Cardiac fibroblast (primary cell): ENCODE measurements around the gene GET4.
"Not testable (repeated sequence)": the region's sequence is repeated elsewhere in the genome, so short reads cannot be mapped to it uniquely, and the experiment has no call there.

ENCODE experiments used
- DNase-seq, 2 donors: peaks; one replicate each; pipeline versions ENCODE4 v3.0.0 to v3.0.0-alpha.2; 2010; ENCODE audit warnings: low read depth in 2 of 2
- H3K4me3 ChIP-seq, 2 donors: replicated peaks in 1 of 2; 1 replicate in 1 of 2; 2 replicates in 1 of 2; pipeline ENCODE4 v1.5.1; 2011; ENCODE audit warnings: low read depth in 2 of 2, low read length in 2 of 2, mild to moderate bottlenecking in 2 of 2, moderate library complexity in 1 of 2
- TF ChIP-seq, protein P1 (sequence below): IDR thresholded peaks from one replicate; pipeline ENCODE4 v1.5.1; 2011; ENCODE audit warnings: low read depth, mild to moderate bottlenecking, low read length, inconsistent platforms

The GET4 gene

DNA sequence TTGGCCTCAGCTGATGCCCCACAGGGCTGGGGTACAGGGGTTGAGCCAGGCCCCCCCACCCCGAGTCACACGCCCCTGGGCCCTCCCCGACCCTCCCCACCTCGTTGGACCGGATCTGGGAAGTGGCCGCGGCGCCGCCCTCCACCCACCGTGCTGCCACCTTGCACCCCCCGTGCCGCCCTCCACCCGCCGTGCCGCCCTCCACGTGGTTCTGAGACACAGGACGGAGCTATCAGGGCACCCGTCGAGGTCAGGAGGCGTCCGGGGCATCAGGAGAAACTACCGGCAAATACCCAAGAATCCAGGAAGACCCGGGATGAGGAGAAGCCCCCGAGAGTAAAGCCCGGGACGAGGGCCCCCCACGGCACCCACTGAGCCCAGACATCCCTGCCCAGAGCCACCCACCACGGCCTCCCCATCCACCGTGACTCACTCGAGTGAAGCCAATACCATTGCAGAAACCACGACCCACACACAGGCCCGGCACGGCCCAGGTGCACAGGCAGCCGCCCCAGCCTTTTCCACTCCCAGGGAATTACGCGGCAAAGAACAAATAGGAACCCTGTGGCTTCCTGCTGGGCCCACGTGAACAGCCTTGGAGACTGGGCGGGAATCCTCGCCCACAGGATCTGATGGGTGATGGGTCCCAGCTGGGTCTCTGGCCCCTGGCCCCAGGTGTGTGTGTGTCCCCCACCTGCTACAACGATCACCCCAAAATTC, 44.2 kb downstream of the GET4 start:
- DNase-seq: no peak

DNA sequence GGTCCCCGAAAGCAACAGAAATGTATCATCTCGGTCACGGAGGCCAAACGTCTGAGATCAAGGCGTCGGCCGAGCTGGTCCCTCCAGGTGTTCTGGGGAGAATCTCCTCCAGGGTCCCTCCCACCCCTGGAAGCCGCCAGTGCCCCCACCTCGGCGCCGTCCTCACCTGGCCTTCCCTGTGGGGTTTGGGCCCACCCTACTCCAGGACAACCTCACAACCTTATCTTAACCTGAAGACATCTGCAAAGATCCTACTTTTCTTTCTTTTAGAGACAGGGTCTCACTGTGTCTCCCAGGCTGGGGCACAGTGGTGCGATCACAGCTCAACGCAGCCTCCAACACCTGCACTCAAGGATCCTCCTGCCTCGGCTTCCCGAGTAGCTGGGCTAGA, 44.7 kb downstream of the GET4 start:
- TF ChIP-seq, protein P1, sequence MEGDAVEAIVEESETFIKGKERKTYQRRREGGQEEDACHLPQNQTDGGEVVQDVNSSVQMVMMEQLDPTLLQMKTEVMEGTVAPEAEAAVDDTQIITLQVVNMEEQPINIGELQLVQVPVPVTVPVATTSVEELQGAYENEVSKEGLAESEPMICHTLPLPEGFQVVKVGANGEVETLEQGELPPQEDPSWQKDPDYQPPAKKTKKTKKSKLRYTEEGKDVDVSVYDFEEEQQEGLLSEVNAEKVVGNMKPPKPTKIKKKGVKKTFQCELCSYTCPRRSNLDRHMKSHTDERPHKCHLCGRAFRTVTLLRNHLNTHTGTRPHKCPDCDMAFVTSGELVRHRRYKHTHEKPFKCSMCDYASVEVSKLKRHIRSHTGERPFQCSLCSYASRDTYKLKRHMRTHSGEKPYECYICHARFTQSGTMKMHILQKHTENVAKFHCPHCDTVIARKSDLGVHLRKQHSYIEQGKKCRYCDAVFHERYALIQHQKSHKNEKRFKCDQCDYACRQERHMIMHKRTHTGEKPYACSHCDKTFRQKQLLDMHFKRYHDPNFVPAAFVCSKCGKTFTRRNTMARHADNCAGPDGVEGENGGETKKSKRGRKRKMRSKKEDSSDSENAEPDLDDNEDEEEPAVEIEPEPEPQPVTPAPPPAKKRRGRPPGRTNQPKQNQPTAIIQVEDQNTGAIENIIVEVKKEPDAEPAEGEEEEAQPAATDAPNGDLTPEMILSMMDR: no peak
- no peak overlapping the region for H3K4me3 ChIP-seq
- DNase-seq: no peak

More for the DNA sequence above, 44.2 kb downstream of the GET4 start:
- TF ChIP-seq, protein P1: no peak
- H3K4me3 ChIP-seq: no peak overlapping the region

DNA sequence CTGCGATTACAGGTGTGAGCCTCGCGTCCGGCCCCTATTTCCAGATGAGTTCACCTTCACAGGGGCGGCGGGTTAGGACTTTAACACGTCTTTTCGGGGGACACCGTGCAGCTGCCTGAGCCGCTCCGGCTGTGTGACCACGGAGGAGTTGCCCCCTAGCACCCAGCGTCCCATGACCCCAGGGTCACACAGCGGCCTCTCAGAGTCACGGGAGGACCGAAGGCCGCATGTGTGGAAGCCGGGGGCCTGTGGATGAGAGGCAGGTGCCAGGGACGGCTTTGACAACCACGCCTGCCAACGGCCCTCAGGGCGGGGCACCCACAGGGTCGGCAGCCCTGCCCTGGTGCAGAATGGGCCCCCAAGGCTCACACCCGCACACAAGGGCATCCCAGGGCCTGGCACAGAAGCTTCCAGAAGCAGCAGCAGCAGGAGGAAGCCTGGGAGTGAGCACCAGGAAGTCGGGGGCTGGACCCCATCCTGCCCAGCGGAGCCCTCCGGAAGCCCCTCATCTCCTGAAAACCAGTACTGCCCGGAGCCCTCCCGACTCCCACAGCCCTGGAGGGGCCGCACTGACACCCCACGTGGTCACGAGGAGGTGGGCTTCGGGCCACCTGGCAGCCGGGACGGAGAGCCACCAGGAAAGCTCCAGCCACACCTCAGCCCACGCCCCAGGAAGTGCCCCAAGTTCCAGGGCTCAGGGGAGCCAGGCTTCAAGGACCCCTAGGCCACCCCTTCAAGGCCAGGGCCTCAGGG, 45.4 kb downstream of the GET4 start:
- TF ChIP-seq, protein P1: no peak
- no peak overlapping the region for H3K4me3 ChIP-seq
- no peak for DNase-seq

DNA sequence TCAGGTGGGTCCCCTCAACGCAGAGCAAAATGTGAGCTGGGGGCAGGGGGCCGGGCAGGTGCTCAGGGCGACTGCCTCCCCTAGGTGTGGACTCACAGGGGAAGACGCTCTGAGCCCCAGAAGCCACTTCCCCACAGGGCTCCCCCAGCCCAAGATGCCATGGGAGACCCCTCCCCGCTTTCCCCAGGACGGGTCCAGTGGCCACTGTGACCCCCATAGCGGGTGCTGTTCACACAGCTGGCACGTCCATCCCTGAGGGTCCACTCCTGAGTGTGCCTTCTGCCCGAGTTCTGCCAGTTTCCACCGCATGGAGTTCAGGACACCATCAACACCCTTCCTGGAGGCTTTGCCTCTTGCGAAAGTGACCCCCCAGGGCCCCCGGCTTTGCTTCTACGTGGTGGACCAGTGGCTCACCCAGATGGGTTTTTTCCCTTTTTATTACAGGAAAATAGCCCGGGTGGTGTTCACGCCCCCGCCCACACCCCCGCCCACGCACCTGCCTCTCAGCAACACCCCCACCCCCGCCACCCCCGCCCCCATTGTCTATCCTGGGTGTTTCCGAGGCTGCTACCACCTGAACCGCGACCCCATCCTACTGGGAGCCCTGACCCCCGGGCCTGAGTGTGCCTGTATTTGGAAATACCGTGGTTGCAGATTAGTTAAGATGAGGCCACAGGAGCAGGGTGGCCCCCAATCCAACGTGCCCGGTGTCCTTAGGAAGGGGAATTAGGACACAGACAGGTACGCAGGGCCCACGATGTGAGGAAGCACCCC, 46.2 kb downstream of the GET4 start:
- no peak for DNase-seq
- TF ChIP-seq, protein P1: no peak
- H3K4me3 ChIP-seq: no peak overlapping the region

DNA sequence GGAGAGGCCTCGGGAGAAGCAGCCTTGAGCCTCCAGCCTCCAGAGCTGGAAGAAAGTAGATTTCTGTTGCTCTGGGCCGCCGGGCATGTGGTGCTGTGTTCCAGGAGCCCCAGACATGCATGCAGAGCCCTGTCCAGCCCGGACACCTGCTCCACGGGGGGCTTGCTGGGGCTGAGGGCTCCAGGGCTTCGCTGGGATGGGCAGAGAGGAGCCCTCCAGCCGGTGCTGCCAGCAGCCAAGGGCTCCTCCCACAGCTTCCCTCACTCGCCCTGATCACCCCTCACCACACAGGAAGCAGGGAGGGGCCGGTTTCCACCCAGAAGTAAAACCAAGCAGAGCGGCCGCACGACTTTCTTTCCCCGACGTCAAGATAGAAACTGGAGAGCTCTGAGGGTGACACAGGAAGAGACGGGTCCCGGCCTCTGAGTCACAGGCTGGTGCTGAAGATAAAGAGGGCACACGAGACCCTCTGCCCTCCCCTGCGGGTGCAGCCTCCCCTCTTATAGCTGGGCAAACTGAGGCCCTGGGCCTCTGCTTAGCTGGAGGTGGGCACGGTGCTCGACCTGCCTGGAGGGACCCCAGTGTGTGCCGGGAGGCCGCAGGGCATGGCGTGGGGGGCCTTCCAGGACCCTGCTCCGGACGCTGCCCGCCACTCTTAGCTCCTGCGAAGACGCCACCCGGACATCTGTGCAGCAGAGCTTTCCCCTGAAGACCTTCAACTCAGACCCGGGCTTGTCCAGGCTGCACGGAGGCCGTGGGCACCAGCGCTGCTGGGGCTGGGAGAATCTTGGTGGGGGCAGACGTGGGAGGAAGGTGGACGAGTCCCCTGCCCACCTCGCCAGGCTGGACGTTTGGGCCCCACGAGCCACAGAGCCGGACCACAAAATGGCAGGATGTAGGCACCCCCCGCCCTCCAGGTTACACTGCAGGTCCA, 47.0 kb downstream of the GET4 start:
- H3K4me3 ChIP-seq: no peak overlapping the region
- TF ChIP-seq, protein P1: no peak
- peak in 1 of 2 donors; percentile 57 for DNase-seq

DNA sequence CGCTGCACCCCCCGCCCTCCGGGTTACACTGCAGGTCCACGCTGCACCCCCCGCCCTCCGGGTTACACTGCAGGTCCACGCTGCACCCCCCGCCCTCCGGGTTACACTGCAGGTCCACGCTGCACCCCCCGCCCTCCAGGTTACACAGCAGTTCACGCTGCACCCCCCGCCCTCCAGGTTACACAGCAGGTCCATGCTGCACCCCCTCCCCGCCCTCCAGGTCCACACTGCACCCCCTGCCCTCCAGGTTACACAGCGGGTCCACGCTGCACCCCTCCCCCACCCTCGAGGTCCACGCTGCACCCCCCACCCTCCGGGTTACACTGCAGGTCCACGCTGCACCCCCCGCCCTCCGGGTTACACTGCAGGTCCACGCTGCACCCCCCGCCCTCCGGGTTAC, 47.7 kb downstream of the GET4 start:
- not testable (repeated sequence) for H3K4me3 ChIP-seq, DNase-seq
